ENCODE data around the gene MKLN1. TPM values are rescaled to one million over a fixed set of nuclear protein-coding genes. Genes with fewer than 3 reads are reported as not detected.
A peak's percentile ranks its signal among the peaks of the same experiment; 100 is the strongest.

The MKLN1 gene
- total and polyA plus RNA-seq, 2 of the 13 experiments (the other 11 are each of a cell fraction or from before 2014, with no cell fraction given), result 33.6 to 43.5 TPM

- TF ChIP-seq, protein P1, sequence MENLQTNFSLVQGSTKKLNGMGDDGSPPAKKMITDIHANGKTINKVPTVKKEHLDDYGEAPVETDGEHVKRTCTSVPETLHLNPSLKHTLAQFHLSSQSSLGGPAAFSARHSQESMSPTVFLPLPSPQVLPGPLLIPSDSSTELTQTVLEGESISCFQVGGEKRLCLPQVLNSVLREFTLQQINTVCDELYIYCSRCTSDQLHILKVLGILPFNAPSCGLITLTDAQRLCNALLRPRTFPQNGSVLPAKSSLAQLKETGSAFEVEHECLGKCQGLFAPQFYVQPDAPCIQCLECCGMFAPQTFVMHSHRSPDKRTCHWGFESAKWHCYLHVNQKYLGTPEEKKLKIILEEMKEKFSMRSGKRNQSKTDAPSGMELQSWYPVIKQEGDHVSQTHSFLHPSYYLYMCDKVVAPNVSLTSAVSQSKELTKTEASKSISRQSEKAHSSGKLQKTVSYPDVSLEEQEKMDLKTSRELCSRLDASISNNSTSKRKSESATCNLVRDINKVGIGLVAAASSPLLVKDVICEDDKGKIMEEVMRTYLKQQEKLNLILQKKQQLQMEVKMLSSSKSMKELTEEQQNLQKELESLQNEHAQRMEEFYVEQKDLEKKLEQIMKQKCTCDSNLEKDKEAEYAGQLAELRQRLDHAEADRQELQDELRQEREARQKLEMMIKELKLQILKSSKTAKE (CRISPR knock-in tag; IDR thresholded peaks at IDR 0.05; ENCODE audit: borderline replicate concordance), result no peak
- TF ChIP-seq TAF1 (CRISPR knock-in tag; IDR thresholded peaks at IDR 0.05), result no peak
- no peak for TF ChIP-seq ZBTB8A (CRISPR knock-in tag; IDR thresholded peaks at IDR 0.05; ENCODE audit: borderline replicate concordance, low read depth)
- TF ChIP-seq, protein P2, sequence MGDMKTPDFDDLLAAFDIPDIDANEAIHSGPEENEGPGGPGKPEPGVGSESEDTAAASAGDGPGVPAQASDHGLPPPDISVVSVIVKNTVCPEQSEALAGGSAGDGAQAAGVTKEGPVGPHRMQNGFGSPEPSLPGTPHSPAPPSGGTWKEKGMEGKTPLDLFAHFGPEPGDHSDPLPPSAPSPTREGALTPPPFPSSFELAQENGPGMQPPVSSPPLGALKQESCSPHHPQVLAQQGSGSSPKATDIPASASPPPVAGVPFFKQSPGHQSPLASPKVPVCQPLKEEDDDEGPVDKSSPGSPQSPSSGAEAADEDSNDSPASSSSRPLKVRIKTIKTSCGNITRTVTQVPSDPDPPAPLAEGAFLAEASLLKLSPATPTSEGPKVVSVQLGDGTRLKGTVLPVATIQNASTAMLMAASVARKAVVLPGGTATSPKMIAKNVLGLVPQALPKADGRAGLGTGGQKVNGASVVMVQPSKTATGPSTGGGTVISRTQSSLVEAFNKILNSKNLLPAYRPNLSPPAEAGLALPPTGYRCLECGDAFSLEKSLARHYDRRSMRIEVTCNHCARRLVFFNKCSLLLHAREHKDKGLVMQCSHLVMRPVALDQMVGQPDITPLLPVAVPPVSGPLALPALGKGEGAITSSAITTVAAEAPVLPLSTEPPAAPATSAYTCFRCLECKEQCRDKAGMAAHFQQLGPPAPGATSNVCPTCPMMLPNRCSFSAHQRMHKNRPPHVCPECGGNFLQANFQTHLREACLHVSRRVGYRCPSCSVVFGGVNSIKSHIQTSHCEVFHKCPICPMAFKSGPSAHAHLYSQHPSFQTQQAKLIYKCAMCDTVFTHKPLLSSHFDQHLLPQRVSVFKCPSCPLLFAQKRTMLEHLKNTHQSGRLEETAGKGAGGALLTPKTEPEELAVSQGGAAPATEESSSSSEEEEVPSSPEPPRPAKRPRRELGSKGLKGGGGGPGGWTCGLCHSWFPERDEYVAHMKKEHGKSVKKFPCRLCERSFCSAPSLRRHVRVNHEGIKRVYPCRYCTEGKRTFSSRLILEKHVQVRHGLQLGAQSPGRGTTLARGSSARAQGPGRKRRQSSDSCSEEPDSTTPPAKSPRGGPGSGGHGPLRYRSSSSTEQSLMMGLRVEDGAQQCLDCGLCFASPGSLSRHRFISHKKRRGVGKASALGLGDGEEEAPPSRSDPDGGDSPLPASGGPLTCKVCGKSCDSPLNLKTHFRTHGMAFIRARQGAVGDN (CRISPR knock-in tag; IDR thresholded peaks at IDR 0.05), result no peak
- no peak for TF ChIP-seq ZNF326 (CRISPR knock-in tag; IDR thresholded peaks at IDR 0.05; ENCODE audit: borderline replicate concordance)
- TF ChIP-seq, protein P3, sequence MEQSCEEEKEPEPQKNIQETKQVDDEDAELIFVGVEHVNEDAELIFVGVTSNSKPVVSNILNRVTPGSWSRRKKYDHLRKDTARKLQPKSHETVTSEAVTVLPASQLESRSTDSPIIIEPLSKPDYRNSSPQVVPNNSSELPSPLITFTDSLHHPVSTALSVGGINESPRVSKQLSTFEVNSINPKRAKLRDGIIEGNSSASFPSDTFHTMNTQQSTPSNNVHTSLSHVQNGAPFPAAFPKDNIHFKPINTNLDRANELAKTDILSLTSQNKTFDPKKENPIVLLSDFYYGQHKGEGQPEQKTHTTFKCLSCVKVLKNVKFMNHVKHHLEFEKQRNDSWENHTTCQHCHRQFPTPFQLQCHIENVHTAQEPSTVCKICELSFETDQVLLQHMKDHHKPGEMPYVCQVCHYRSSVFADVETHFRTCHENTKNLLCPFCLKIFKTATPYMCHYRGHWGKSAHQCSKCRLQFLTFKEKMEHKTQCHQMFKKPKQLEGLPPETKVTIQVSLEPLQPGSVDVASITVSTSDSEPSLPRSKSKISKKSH (CRISPR knock-in tag; IDR thresholded peaks at IDR 0.05; ENCODE audit: borderline replicate concordance), result no peak
- no peak for TF ChIP-seq CBFB (CRISPR knock-in tag; IDR thresholded peaks at IDR 0.05)
- TF ChIP-seq RBFOX2 (IDR thresholded peaks at IDR 0.05; ENCODE audit: low read depth, low read length), result no peak
- TF ChIP-seq, protein P4, sequence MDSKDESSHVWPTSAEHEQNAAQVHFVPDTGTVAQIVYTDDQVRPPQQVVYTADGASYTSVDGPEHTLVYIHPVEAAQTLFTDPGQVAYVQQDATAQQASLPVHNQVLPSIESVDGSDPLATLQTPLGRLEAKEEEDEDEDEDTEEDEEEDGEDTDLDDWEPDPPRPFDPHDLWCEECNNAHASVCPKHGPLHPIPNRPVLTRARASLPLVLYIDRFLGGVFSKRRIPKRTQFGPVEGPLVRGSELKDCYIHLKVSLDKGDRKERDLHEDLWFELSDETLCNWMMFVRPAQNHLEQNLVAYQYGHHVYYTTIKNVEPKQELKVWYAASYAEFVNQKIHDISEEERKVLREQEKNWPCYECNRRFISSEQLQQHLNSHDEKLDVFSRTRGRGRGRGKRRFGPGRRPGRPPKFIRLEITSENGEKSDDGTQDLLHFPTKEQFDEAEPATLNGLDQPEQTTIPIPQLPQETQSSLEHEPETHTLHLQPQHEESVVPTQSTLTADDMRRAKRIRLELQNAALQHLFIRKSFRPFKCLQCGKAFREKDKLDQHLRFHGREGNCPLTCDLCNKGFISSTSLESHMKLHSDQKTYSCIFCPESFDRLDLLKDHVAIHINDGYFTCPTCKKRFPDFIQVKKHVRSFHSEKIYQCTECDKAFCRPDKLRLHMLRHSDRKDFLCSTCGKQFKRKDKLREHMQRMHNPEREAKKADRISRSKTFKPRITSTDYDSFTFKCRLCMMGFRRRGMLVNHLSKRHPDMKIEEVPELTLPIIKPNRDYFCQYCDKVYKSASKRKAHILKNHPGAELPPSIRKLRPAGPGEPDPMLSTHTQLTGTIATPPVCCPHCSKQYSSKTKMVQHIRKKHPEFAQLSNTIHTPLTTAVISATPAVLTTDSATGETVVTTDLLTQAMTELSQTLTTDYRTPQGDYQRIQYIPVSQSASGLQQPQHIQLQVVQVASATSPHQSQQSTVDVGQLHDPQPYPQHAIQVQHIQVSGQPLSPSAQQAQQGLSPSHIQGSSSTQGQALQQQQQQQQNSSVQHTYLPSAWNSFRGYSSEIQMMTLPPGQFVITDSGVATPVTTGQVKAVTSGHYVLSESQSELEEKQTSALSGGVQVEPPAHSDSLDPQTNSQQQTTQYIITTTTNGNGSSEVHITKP (CRISPR knock-in tag; IDR thresholded peaks at IDR 0.05; ENCODE audit: low read depth), result 0 out of 2 replicates have a peak, but pooled peaks have one; percentile 9
- TF ChIP-seq ZNF362 (CRISPR knock-in tag; IDR thresholded peaks at IDR 0.05; ENCODE audit: borderline replicate concordance), result 0 out of 2 replicates have a peak, but pooled peaks have one; percentile 8
- no peak for TF ChIP-seq ATF2 (CRISPR knock-in tag; IDR thresholded peaks at IDR 0.05)
Observed at GRCh38 chr7:131328377-131329175, 900 bp downstream of the MKLN1 start (continued).

Data from HepG2 (cell line).